ENCODE data around the gene GBX1.

GBX1 gene

DNA sequence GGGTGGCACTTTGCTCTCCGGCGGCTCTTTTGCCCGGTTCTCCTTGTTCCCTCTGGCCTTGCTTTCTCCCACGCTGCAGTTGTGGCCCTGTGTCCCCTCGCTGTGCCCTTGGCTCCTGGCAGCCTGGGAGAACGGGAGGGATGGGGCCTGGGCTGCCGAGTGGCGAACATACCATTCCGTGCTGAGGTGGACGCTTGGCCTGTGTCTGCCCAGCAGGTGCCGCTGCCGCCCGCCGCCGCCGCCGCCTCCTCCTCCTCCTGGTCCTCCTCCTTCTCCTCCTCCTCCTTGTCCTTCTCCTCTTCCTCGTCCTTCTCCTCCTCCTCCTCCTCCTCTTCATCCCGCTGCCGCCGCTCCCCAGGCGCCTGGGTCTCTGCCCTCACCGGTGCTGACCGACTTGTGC, 45.2 kb downstream of the GBX1 start:
- H3K27ac ChIP-seq, result no peak overlapping the region
- TF ChIP-seq CTCF (IDR thresholded peaks at IDR 0.05) (no peak), ZFX (IDR thresholded peaks at IDR 0.05; ENCODE audit: borderline replicate concordance) (no peak)

- H3K27ac ChIP-seq, result no peak overlapping the region
- TF ChIP-seq ZFX (IDR thresholded peaks at IDR 0.05; ENCODE audit: borderline replicate concordance) (no peak), CTCF (IDR thresholded peaks at IDR 0.05) (no peak)
Observed at GRCh38 chr7:151121380-151122170, 45.9 kb downstream of the GBX1 start.

DNA sequence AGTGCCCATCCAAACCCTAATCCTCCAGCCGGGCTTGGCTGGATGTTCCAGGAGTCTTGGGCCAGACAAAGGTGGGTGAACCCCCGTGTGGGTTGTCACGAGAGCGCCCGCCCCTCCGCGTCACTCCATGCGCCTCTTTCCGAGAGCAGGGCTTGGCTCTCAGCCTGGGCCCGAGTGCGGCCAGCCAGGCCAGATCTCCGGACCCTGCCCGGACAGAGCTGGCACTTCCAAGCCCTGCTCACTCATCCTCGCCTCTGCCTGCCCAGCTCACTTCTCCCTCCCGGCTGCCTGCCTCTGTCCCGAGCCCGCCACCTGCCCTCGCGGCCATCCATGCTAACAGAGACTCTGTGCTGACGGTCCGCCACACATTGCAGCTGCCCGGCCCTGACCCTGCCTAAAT, 46.6 kb downstream of the GBX1 start:
- no peak overlapping the region for H3K27ac ChIP-seq
- no peak for TF ChIP-seq CTCF (IDR thresholded peaks at IDR 0.05)
- TF ChIP-seq ZFX (IDR thresholded peaks at IDR 0.05; ENCODE audit: borderline replicate concordance), result no peak

DNA sequence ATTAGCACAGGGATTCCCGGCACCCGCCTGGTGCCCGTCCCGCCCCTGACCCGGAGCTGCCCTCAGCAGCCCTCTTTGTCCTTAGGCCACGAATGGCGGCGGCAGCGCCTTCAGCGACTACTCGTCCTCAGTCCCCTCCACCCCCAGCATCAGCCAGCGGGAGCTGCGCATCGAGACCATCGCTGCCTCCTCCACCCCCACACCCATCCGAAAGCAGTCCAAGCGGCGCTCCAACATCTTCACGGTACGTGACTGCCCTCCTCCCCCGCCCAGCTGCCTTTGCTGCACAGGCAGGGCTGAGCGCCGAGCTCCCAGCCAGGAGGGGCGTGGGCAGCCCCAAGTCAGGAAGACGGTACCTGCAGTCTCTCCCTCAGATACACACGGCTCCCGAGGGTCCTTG, 47.6 kb downstream of the GBX1 start:
- TF ChIP-seq ZFX (IDR thresholded peaks at IDR 0.05; ENCODE audit: borderline replicate concordance), result no peak
- TF ChIP-seq CTCF (IDR thresholded peaks at IDR 0.05), result no peak
- H3K27ac ChIP-seq, result no peak overlapping the region

- H3K27ac ChIP-seq, result no peak overlapping the region
- no peak for TF ChIP-seq ZFX (IDR thresholded peaks at IDR 0.05; ENCODE audit: borderline replicate concordance)
- TF ChIP-seq CTCF (IDR thresholded peaks at IDR 0.05), result no peak
Observed at GRCh38 chr7:151119055-151119415, 48.5 kb downstream of the GBX1 start.

DNA sequence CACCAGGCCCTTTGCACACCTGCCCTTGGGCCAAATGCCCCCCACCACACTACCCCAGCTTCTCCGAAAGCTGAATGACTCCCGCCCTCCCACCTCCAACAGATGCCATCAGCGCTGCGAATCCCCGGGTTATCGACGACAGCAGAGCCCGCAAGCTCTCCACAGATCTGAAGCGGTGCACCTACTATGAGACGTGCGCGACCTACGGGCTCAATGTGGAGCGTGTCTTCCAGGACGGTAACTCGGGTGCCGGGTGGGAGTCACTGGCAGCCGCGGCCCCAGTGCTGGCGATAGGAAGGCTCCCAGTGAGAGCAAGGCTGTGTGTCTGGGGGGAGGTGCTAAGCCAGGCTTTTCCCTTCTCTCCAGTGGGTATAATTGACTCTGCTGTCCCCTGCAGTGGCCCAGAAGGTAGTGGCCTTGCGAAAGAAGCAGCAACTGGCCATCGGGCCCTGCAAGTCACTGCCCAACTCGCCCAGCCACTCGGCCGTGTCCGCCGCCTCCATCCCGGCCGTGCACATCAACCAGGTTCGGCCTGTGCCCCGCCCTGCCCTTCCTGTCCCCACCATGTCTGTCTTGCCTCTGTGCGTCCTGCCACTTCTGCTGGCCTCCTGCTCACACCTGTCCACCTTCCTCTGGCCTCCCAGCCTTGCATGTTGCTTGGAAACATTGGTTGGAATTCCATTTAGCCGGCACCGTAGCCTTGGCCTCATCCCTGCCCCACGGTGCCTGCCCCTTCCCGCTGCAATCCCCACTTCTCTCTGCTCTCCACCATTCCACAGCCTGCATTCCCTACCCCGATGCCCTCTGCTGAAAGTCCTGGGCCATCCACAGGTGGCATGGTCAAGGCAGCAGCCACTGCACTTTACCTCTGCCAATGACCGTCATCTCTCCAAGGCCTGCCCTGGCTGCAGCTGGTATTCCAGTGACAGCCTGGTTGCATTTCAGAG, 49.1 kb downstream of the GBX1 start:
- no peak overlapping the region for H3K27ac ChIP-seq
- TF ChIP-seq ZFX (IDR thresholded peaks at IDR 0.05; ENCODE audit: borderline replicate concordance) (no peak), CTCF (IDR thresholded peaks at IDR 0.05) (no peak)

- H3K27ac ChIP-seq, result no peak overlapping the region
- TF ChIP-seq ZFX (IDR thresholded peaks at IDR 0.05; ENCODE audit: borderline replicate concordance), result no peak
- TF ChIP-seq CTCF (IDR thresholded peaks at IDR 0.05), result no peak
Observed at GRCh38 chr7:151117565-151117964, 49.9 kb downstream of the GBX1 start.
